OCI-LY7 (cell line): ENCODE measurements around the gene POR. TPM values are rescaled to one million over a fixed set of nuclear protein-coding genes. Genes with fewer than 3 reads are reported as not detected.
"Not testable (repeated sequence)": the region's sequence is repeated elsewhere in the genome, so short reads cannot be mapped to it uniquely, and the experiment has no call there.

Source experiments
- BruUV-seq: library from RNA; stranded (reverse); fragments of 400-500 nt; replicated peaks from 2 replicates; lab custom pipeline; 2021; lab: Mats Ljungman, UMichigan
- CTCF ChIA-PET: fragments of 300-600 bp; sonication (Branson Sonifier 250); formaldehyde crosslinking; loops from one replicate; lab custom pipeline; 2022; ENCODE audit warnings: antibody characterized with exemption; ENCODE audit not compliant: unreplicated experiment; lab: Charles Lee
- POLR2A ChIA-PET: fragments of 300-600 bp; sonication (Branson Sonifier 250); formaldehyde crosslinking; loops from one replicate; lab custom pipeline; 2022; ENCODE audit warnings: antibody characterized with exemption; lab: Charles Lee
- DNase-seq: peaks from one replicate; pipeline ENCODE4 v3.0.0-alpha.2; 2015; ENCODE audit warnings: low spot score
- H2AFZ ChIP-seq: fragments of 200-600 bp; sonication (generic), shearing (Covaris generic); 2 replicates; pipeline ENCODE4 v1.6.1; 2014; ENCODE audit warnings: mild to moderate bottlenecking, antibody characterized with exemption, low read length, moderate library complexity
- H3K27ac ChIP-seq: fragments of 200-600 bp; sonication (generic); 2 replicates; pipeline ENCODE4 v1.5.1; 2014; ENCODE audit warnings: mixed run types, low read depth, mild to moderate bottlenecking, moderate library complexity, low read length, inconsistent platforms; ENCODE audit not compliant: poor library complexity, severe bottlenecking
- H3K36me3 ChIP-seq: fragments of 200-600 bp; sonication (generic); 2 replicates; pipeline ENCODE4 v1.6.1; 2014; ENCODE audit warnings: mild to moderate bottlenecking, antibody characterized with exemption, low read length, moderate library complexity, mixed read lengths; ENCODE audit not compliant: insufficient read depth
- H3K4me1 ChIP-seq: fragments of 200-600 bp; sonication (generic); 2 replicates; pipeline ENCODE4 v1.5.1; 2014; ENCODE audit warnings: mild to moderate bottlenecking, low read length; ENCODE audit not compliant: insufficient read depth, poor library complexity, severe bottlenecking
- H3K4me2 ChIP-seq: fragments of 200-600 bp; sonication (generic); 2 replicates; pipeline ENCODE4 v1.6.1; 2014; ENCODE audit warnings: mild to moderate bottlenecking, low read length
- H3K4me3 ChIP-seq: fragments of 200-600 bp; sonication (generic); 2 replicates; pipeline ENCODE4 v1.5.1; 2014; ENCODE audit warnings: mild to moderate bottlenecking, low read depth, low read length; ENCODE audit not compliant: poor library complexity, severe bottlenecking
- H3K79me2 ChIP-seq: fragments of 200-600 bp; sonication (generic); 2 replicates; pipeline ENCODE4 v1.6.1; 2016; ENCODE audit warnings: low read depth, mild to moderate bottlenecking, low read length, moderate library complexity, mixed read lengths; ENCODE audit not compliant: insufficient read depth
- H3K9me2 ChIP-seq: fragments of 200-600 bp; sonication (generic); 2 replicates; pipeline ENCODE4 v1.6.1; 2016; ENCODE audit warnings: mild to moderate bottlenecking, low read length, mixed read lengths; ENCODE audit not compliant: insufficient read depth
- H3K9me3 ChIP-seq: fragments of 200-600 bp; sonication (generic); 2 replicates; pipeline ENCODE4 v1.6.1; 2014; ENCODE audit warnings: mild to moderate bottlenecking, mixed run types, low read length, mixed read lengths
- H4K20me1 ChIP-seq: fragments of 200-600 bp; sonication (generic); 2 replicates; pipeline ENCODE4 v1.6.1; 2014; ENCODE audit warnings: mild to moderate bottlenecking, antibody characterized with exemption, low read length, moderate library complexity, mixed read lengths; ENCODE audit not compliant: insufficient read depth
- CTCF ChIP-seq: fragments of 200-600 bp; sonication (generic); conservative IDR thresholded peaks from 2 replicates; pipeline ENCODE4 v1.5.1; 2014; ENCODE audit warnings: mild to moderate bottlenecking, antibody characterized with exemption, low read length, moderate library complexity, mixed read lengths
- EZH2phosphoT487 ChIP-seq: fragments of 200-600 bp; sonication (generic); IDR thresholded peaks from 2 replicates; pipeline ENCODE4 v1.6.1; 2018; ENCODE audit warnings: low read depth, borderline replicate concordance, mild to moderate bottlenecking, mixed run types, antibody characterized with exemption, low read length, moderate library complexity, mixed read lengths
- intact Hi-C: fragments of 100-400 bp; cut with micrococcal nuclease; formaldehyde crosslinking; loops from one replicate; pipeline ENCODE4 v1.10.0; 2022; ENCODE audit not compliant: unreplicated experiment
- total RNA-seq, 2 experiments: library from RNA; depleted of rRNA in 1 of 2; stranded (reverse); fragments of >200 nt in 1 of 2; shearing (Covaris generic) in 1 of 2; gene quantifications; 2 replicates each; pipeline ENCODE4 v1.2.3, GENCODE V29; 2014 to 2022

The POR gene
- total RNA-seq, 2 experiments from 2014 or later: 41.5 to 45.2 TPM

- DNase-seq: no peak
- no peak for TF ChIP-seq CTCF
- ChIA-PET POLR2A (interaction anchor here (0.6 kb wide), 2 partner anchors 50 to 164 kb away, joined by 5 to 6 read pairs; no protein-coding TSS in a partner anchor), CTCF (no interaction called here)
- Histone ChIP-seq H3K36me3 (no peaks in the 10 kb centered on the region), H3K9me3 (no peaks in the 10 kb centered on the region), H3K9me2 (no peaks in the 10 kb centered on the region), H3K79me2 (no peaks in the 10 kb centered on the region), H3K4me1 (no peaks in the 10 kb centered on the region), H3K4me3 (no peak overlapping the region), H2AFZ (no peak overlapping the region), H3K4me2 (no peak overlapping the region), H3K27ac (no peak overlapping the region), H4K20me1 (no peaks in the 10 kb centered on the region)
- no TSS peak for BruUV-seq
- intact Hi-C loops: loop anchor here (5.0 kb wide), 1 partner anchor 85 kb away; no protein-coding TSS in a partner anchor
These were observed 42.7 kb upstream of the POR start for GRCh38 chr7:75872073-75872782.

- H4K20me1 ChIP-seq, H3K27ac ChIP-seq, H3K9me3 ChIP-seq, DNase-seq, H3K36me3 ChIP-seq, H2AFZ ChIP-seq, CTCF ChIA-PET, H3K9me2 ChIP-seq, H3K4me1 ChIP-seq, H3K4me2 ChIP-seq, H3K79me2 ChIP-seq, H3K4me3 ChIP-seq, BruUV-seq, POLR2A ChIA-PET: not testable (repeated sequence)
- intact Hi-C loops: loop anchor here (5.0 kb wide), 1 partner anchor 83 kb away; no protein-coding TSS in a partner anchor
These were observed 40.8 kb upstream of the POR start for GRCh38 chr7:75874180-75874579.

- TF ChIP-seq EZH2phosphoT487 (no peak), CTCF (no peak)
- intact Hi-C loops: no loop called here
These were observed 39.6 kb upstream of the POR start for GRCh38 chr7:75875113-75876080.

More at GRCh38 chr7:75875113-75876080, 39.6 kb upstream of the POR start:
- Histone ChIP-seq H3K79me2 (peaks cover 9% of the 10 kb centered on the region; the same call in 1 of the 2 replicates), H2AFZ (0 out of 2 replicates have a peak overlapping the region, but pooled peaks have one; percentile 34), H3K4me2 (no peak overlapping the region), H3K27ac (no peak overlapping the region), H3K4me3 (no peak overlapping the region), H3K36me3 (0 out of 2 replicates have a peak, but pooled peaks cover 3% of the 10 kb centered on the region), H4K20me1 (no peaks in the 10 kb centered on the region), H3K9me2 (no peaks in the 10 kb centered on the region), H3K4me1 (peaks cover 16% of the 10 kb centered on the region), H3K9me3 (no peaks in the 10 kb centered on the region)
- BruUV-seq: no TSS peak
- DNase-seq: no peak
- ChIA-PET CTCF (no interaction called here), POLR2A (interaction anchor here (0.5 to 0.7 kb wide), 2 partner anchors 161 to 383 kb away, joined by 3 to 4 read pairs; no protein-coding TSS in a partner anchor)
